ENCODE data around the gene SMIM9.

GRCh38 chrX:154780968-154781367 lies 53.5 kb downstream of the SMIM9 start:
- TF ChIP-seq POLR2AphosphoS5 (IDR thresholded peaks at IDR 0.05) (no peak), CTCF (IDR thresholded peaks at IDR 0.05) (no peak)

Data from prostate gland (tissue), 2 donors.